NT2/D1 (cell line): ENCODE measurements around the gene STX16.

Source experiments
- YY1 ChIP-seq: IDR thresholded peaks from 2 replicates; pipeline ENCODE4 v1.6.1; 2011; ENCODE audit not compliant: insufficient read length, insufficient read depth
- ZNF274 ChIP-seq: IDR thresholded peaks from 2 replicates; pipeline ENCODE4 v1.6.1; 2011; ENCODE audit warnings: mild to moderate bottlenecking, low read depth, low read length

DNA sequence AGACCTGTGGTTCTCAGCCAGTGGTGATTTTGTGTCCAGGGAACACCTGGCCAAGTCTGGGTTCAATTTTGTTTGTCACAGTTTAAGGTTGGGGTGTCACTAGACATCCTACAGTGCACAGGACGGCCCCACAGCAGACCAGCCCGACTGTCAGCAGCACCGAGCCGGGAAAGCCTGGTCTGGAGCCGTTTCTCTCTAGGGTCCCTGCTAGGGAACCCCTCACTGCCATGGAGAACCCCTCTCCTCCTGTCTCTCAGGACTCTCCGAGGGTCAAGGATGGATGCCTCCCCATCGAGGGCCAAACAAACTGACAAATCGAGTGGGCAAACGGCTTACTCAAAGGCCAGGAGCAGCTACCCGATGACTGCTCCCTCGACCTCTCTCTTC, 15.8 kb upstream of the STX16 start:
- TF ChIP-seq ZNF274 = no peak
- no peak for TF ChIP-seq YY1
